SK-N-SH (cell line): ENCODE results near the gene SPATA31C1. TPM values are rescaled to one million over a fixed set of nuclear protein-coding genes. Genes with fewer than 3 reads are reported as not detected.

Experiments used
- CTCF ChIA-PET: fragments of 300-600, 350-600 bp; formaldehyde crosslinking; extraction: SDS; loops from one replicate; lab custom pipeline; 2021; lab: Yijun Ruan, JAX
- POLR2A ChIA-PET: fragments of 350-600 bp; sonication (Branson Sonifier 250); formaldehyde crosslinking; extraction: SDS; loops from one replicate; lab custom pipeline; 2020; ENCODE audit warnings: antibody characterized with exemption, inconsistent platforms; lab: Yijun Ruan, JAX
- DNase-seq: peaks from one replicate; pipeline ENCODE4 v3.0.0; 2012
- H2AFZ ChIP-seq: fragments of 200-600 bp; sonication (generic); 2 replicates; pipeline ENCODE4 v1.8.1; 2016; ENCODE audit warnings: antibody characterized with exemption, mild to moderate bottlenecking, low read depth
- H3F3A ChIP-seq: fragments of 200-600 bp; sonication (generic); replicated peaks from 2 replicates; pipeline ENCODE3; 2016; ENCODE audit warnings: antibody characterized with exemption, mild to moderate bottlenecking; ENCODE audit not compliant: insufficient read depth
- H3K27ac ChIP-seq, 2 experiments: fragments of 200-500 bp in 1 of 2; fragments of 200-600 bp in 1 of 2; sonication (Bioruptor generic) in 1 of 2; sonication (generic), shearing (Covaris generic) in 1 of 2; 2 replicates each; pipeline versions ENCODE4 v1.5.1 to v1.6.1; 2014 to 2016; ENCODE audit warnings: low read depth in 2 of 2, inconsistent platforms in 1 of 2, low read length in 1 of 2, mild to moderate bottlenecking in 1 of 2, mixed read lengths in 1 of 2
- H3K27me3 ChIP-seq: fragments of 200-600 bp; sonication (generic), shearing (Covaris generic); 2 replicates; pipeline ENCODE4 v1.6.1; 2016; ENCODE audit warnings: mixed run types; ENCODE audit not compliant: insufficient read depth
- H3K36me3 ChIP-seq, 2 experiments: fragments of 200-500 bp in 1 of 2; fragments of 200-600 bp in 1 of 2; sonication (Bioruptor generic) in 1 of 2; sonication (generic) in 1 of 2; replicated peaks in 1 of 2; 2 replicates each; pipeline versions ENCODE3 to v1.5.1; 2014 to 2016; ENCODE audit warnings: low read length in 1 of 2, mild to moderate bottlenecking in 1 of 2; ENCODE audit not compliant: insufficient read depth in 2 of 2, control insufficient read depth in 1 of 2
- H3K4me1 ChIP-seq, 2 experiments: fragments of 200-500 bp in 1 of 2; fragments of 200-600 bp in 1 of 2; sonication (Bioruptor generic) in 1 of 2; sonication (generic), shearing (Covaris generic) in 1 of 2; 2 replicates each; pipeline versions ENCODE4 v1.5.1 to v1.6.1; 2014 to 2016; ENCODE audit warnings: low read depth in 1 of 2, low read length in 1 of 2, mixed run types in 1 of 2; ENCODE audit not compliant: insufficient read depth in 2 of 2, control insufficient read depth in 1 of 2
- H3K4me2 ChIP-seq: fragments of 200-600 bp; sonication (generic), shearing (Covaris generic); 2 replicates; pipeline ENCODE4 v1.6.1; 2017; ENCODE audit warnings: mixed run types
- H3K4me3 ChIP-seq, 2 experiments: fragments of 200-500 bp in 1 of 2; fragments of 200-600 bp in 1 of 2; sonication (Bioruptor generic) in 1 of 2; sonication (generic), shearing (Covaris generic) in 1 of 2; 2 replicates each; pipeline versions ENCODE4 v1.5.1 to v1.8.1; 2014 to 2016; ENCODE audit warnings: low read depth in 2 of 2, inconsistent platforms in 1 of 2, low read length in 1 of 2, mild to moderate bottlenecking in 1 of 2, mixed read lengths in 1 of 2, moderate library complexity in 1 of 2
- H3K79me2 ChIP-seq: fragments of 200-600 bp; sonication (generic); 2 replicates; pipeline ENCODE4 v1.8.1; 2017; ENCODE audit warnings: mild to moderate bottlenecking; ENCODE audit not compliant: insufficient read depth
- H3K9ac ChIP-seq: fragments of 200-600 bp; sonication (generic); 2 replicates; pipeline ENCODE4 v1.6.1; 2017; ENCODE audit warnings: mixed run types
- H3K9me2 ChIP-seq: fragments of 200-600 bp; sonication (generic); 2 replicates; pipeline ENCODE4 v1.6.1; 2017; ENCODE audit warnings: mixed run types
- H3K9me3 ChIP-seq: fragments of 200-600 bp; sonication (generic); 2 replicates; pipeline ENCODE4 v1.6.1; 2017; ENCODE audit warnings: mixed run types, mild to moderate bottlenecking, moderate library complexity
- H4K20me1 ChIP-seq: fragments of 200-600 bp; sonication (generic); 2 replicates; pipeline ENCODE4 v1.6.1; 2017; ENCODE audit warnings: mild to moderate bottlenecking, mixed run types; ENCODE audit not compliant: insufficient read depth
- CTCF ChIP-seq: fragments of 200-600 bp; sonication (generic); IDR thresholded peaks from 2 replicates; pipeline ENCODE4 v1.6.1; 2017; ENCODE audit warnings: antibody characterized with exemption, mild to moderate bottlenecking, moderate library complexity
- ELF1 ChIP-seq: IDR thresholded peaks from 2 replicates; pipeline ENCODE4 v1.4.0; 2012
- EP300 ChIP-seq, 2 experiments: IDR thresholded peaks; 2 replicates each; pipeline versions ENCODE4 v1.4.0 to v1.6.1; 2012; ENCODE audit warnings: borderline replicate concordance in 1 of 2, low read depth in 1 of 2, low read length in 1 of 2
- FOSL2 ChIP-seq: IDR thresholded peaks from 2 replicates; pipeline ENCODE4 v1.4.0; 2012; ENCODE audit warnings: low read depth, mild to moderate bottlenecking, moderate library complexity, borderline replicate concordance
- FOXM1 ChIP-seq: IDR thresholded peaks from 2 replicates; pipeline ENCODE4 v1.4.0; 2012; ENCODE audit warnings: low read depth, mild to moderate bottlenecking
- IRF3 ChIP-seq: fragments of 150-350 bp; IDR thresholded peaks from 2 replicates; pipeline ENCODE4 v1.6.1; 2016; ENCODE audit warnings: mild to moderate bottlenecking, low read depth, low read length
- JUND ChIP-seq: IDR thresholded peaks from 2 replicates; pipeline ENCODE4 v1.4.0; 2012
- MEF2A ChIP-seq: IDR thresholded peaks from 2 replicates; pipeline ENCODE4 v1.4.0; 2012; ENCODE audit warnings: low read depth, borderline replicate concordance
- MXI1 ChIP-seq: IDR thresholded peaks from 2 replicates; pipeline ENCODE4 v1.6.1; 2012; ENCODE audit warnings: mild to moderate bottlenecking, low read depth, low read length, improper control_type of control experiment
- NFIC ChIP-seq: IDR thresholded peaks from 2 replicates; pipeline ENCODE4 v1.4.0; 2012; ENCODE audit warnings: borderline replicate concordance
- NRF1 ChIP-seq: IDR thresholded peaks from 2 replicates; pipeline ENCODE4 v1.6.1; 2012; ENCODE audit warnings: low read depth, mild to moderate bottlenecking, low read length
- RAD21 ChIP-seq: IDR thresholded peaks from 2 replicates; pipeline ENCODE4 v1.6.1; 2012; ENCODE audit warnings: mild to moderate bottlenecking, low read length
- SMC3 ChIP-seq: IDR thresholded peaks from 2 replicates; pipeline ENCODE4 v1.6.1; 2012; ENCODE audit warnings: low read depth, low read length, improper control_type of control experiment
- TEAD4 ChIP-seq: IDR thresholded peaks from 2 replicates; pipeline ENCODE4 v1.4.0; 2012; ENCODE audit warnings: mild to moderate bottlenecking, borderline replicate concordance; ENCODE audit not compliant: insufficient read depth
- USF1 ChIP-seq: IDR thresholded peaks from 2 replicates; pipeline ENCODE4 v1.4.0; 2012; ENCODE audit warnings: low read depth, borderline replicate concordance
- ZBTB33 ChIP-seq: IDR thresholded peaks from 2 replicates; pipeline ENCODE4 v1.4.0; 2012; ENCODE audit warnings: low read depth, borderline replicate concordance
- WGBS: methylation state at CpG from one replicate; pipeline ENCODE4 v1.1.6; 2017; ENCODE audit warnings: low lambda C conversion rate; 5-methylcytosine and 5-hydroxymethylcytosine counted together
- polyA plus RNA-seq, 3 experiments: library from polyadenylated mRNA; depleted of rRNA; stranded (reverse); fragments of >200 nt; gene quantifications; 2 replicates each; pipeline ENCODE4 v1.2.3, GENCODE V29; 2012
- TF ChIP-seq, protein P1 (sequence below): IDR thresholded peaks from 2 replicates; pipeline ENCODE4 v1.6.1; 2012; ENCODE audit warnings: mild to moderate bottlenecking, low read depth, low read length, moderate library complexity

Gene SPATA31C1
- polyA plus RNA-seq, 1 of the 3 experiments (the other 2 are of a cell fraction) = not detected

GRCh38 chr9:87950765-87951488, 33.2 kb downstream of the SPATA31C1 start:
- Histone ChIP-seq H3K79me2 (no peaks in the 10 kb centered on the region), H3K27ac (no peak overlapping the region), H2AFZ (no peak overlapping the region), H3K36me3 (no peaks in the 10 kb centered on the region), H3K9me3 (no peaks in the 10 kb centered on the region), H3K4me3 (peak overlapping the region in 1 of 2 experiments; percentile 11; a peak in 1 of 4 replicates), H3K9ac (no peak overlapping the region), H3F3A (no peaks in the 10 kb centered on the region), H3K27me3 (no peaks in the 10 kb centered on the region), H3K4me2 (no peak overlapping the region), H3K4me1 (no peaks in the 10 kb centered on the region), H4K20me1 (no peaks in the 10 kb centered on the region), H3K9me2 (no peaks in the 10 kb centered on the region)
- POLR2A ChIA-PET = no interaction called here
- WGBS = 60% methylated on average over 3 of the region's 4 CpGs
- TF ChIP-seq SMC3 (peak; percentile 24), RAD21 (peak; percentile 71), CTCF (peak; percentile 49), NFIC (no peak)
- peak; percentile 52 for DNase-seq
- CTCF ChIA-PET = interaction anchor here (1.0 to 1.5 kb wide), 5 partner anchors 9 to 1050 kb away, joined by 3 to 7 read pairs (median 3); no protein-coding TSS in a partner anchor

GRCh38 chr9:87954230-87954629, 36.5 kb downstream of the SPATA31C1 start:
- no peak overlapping the region for H3K4me3 ChIP-seq
- H2AFZ ChIP-seq = 0 out of 2 replicates have a peak overlapping the region, but pooled peaks have one; percentile 22
- TF ChIP-seq USF1 = no peak
- TF ChIP-seq ELF1 = no peak
- TF ChIP-seq NRF1 = no peak
- no peak for TF ChIP-seq MXI1
- no peak for TF ChIP-seq MEF2A
- TF ChIP-seq JUND = no peak
- no peak for TF ChIP-seq FOSL2
- TF ChIP-seq IRF3 = no peak
- no peak for TF ChIP-seq ZBTB33
- no peak for TF ChIP-seq FOXM1
- TF ChIP-seq NFIC = no peak
- no peak for TF ChIP-seq TEAD4
- TF ChIP-seq RAD21 = no peak
- no peak for TF ChIP-seq EP300 (IDR thresholded peaks at IDR 0.05; ENCODE audit: borderline replicate concordance in 1 of 2, low read depth in 1 of 2, low read length in 1 of 2)
- TF ChIP-seq, protein P1, sequence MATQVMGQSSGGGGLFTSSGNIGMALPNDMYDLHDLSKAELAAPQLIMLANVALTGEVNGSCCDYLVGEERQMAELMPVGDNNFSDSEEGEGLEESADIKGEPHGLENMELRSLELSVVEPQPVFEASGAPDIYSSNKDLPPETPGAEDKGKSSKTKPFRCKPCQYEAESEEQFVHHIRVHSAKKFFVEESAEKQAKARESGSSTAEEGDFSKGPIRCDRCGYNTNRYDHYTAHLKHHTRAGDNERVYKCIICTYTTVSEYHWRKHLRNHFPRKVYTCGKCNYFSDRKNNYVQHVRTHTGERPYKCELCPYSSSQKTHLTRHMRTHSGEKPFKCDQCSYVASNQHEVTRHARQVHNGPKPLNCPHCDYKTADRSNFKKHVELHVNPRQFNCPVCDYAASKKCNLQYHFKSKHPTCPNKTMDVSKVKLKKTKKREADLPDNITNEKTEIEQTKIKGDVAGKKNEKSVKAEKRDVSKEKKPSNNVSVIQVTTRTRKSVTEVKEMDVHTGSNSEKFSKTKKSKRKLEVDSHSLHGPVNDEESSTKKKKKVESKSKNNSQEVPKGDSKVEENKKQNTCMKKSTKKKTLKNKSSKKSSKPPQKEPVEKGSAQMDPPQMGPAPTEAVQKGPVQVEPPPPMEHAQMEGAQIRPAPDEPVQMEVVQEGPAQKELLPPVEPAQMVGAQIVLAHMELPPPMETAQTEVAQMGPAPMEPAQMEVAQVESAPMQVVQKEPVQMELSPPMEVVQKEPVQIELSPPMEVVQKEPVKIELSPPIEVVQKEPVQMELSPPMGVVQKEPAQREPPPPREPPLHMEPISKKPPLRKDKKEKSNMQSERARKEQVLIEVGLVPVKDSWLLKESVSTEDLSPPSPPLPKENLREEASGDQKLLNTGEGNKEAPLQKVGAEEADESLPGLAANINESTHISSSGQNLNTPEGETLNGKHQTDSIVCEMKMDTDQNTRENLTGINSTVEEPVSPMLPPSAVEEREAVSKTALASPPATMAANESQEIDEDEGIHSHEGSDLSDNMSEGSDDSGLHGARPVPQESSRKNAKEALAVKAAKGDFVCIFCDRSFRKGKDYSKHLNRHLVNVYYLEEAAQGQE = no peak

More at GRCh38 chr9:87954230-87954629, 36.5 kb downstream of the SPATA31C1 start:
- whole genome bisulfite sequencing = 49% methylated on average over 2 of the region's 3 CpGs
- Histone ChIP-seq H3K9me3 (no peaks in the 10 kb centered on the region), H3F3A (no peaks in the 10 kb centered on the region), H3K27me3 (no peaks in the 10 kb centered on the region), H3K36me3 (no peaks in the 10 kb centered on the region), H3K9me2 (no peaks in the 10 kb centered on the region), H3K9ac (no peak overlapping the region), H3K4me1 (no peaks in the 10 kb centered on the region), H3K27ac (no peak overlapping the region), H3K4me2 (no peak overlapping the region), H3K79me2 (no peaks in the 10 kb centered on the region), H4K20me1 (no peaks in the 10 kb centered on the region)
- CTCF ChIA-PET = interaction anchor here (0.6 kb wide), 1 partner anchor 87 kb away, joined by 3 read pairs; no protein-coding TSS in a partner anchor
- POLR2A ChIA-PET = no interaction called here
- no peak for DNase-seq
